Endothelial cell of umbilical vein (primary cell): ENCODE results near the gene FKBP2.

Experiments
- CTCF ChIP-seq, 2 donors: IDR thresholded peaks; 1 replicate in 1 of 2; 2 replicates in 1 of 2; pipeline ENCODE4 v1.5.1; 2011; ENCODE audit warnings: low read length in 2 of 2, mild to moderate bottlenecking in 2 of 2, moderate library complexity in 2 of 2, control low read depth in 1 of 2, inconsistent platforms in 1 of 2, low read depth in 1 of 2; ENCODE audit not compliant: insufficient read depth in 1 of 2; ENCODE audit errors: extremely low read depth in 1 of 2
- EZH2 ChIP-seq: IDR thresholded peaks from 2 replicates; pipeline ENCODE4 v1.6.1; 2012; ENCODE audit warnings: borderline replicate concordance, low read depth, mild to moderate bottlenecking, moderate library complexity, low read length, inconsistent platforms; ENCODE audit not compliant: severe bottlenecking
- FOS ChIP-seq: IDR thresholded peaks from 2 replicates; pipeline ENCODE4 v1.6.1; 2011; ENCODE audit warnings: mild to moderate bottlenecking, low read length, moderate library complexity, borderline replicate concordance; ENCODE audit not compliant: insufficient read depth
- JUN ChIP-seq: IDR thresholded peaks from 2 replicates; pipeline ENCODE4 v1.6.1; 2011; ENCODE audit warnings: borderline replicate concordance, low read depth; ENCODE audit not compliant: insufficient read length, insufficient read depth
- MAX ChIP-seq: IDR thresholded peaks from 2 replicates; pipeline ENCODE4 v1.6.1; 2011; ENCODE audit not compliant: insufficient read depth, insufficient read length
- MYC ChIP-seq: IDR thresholded peaks from one replicate; pipeline ENCODE4 v1.6.1; 2011; ENCODE audit warnings: mild to moderate bottlenecking, low read depth, low read length
- POLR2A ChIP-seq: IDR thresholded peaks from 2 replicates; pipeline ENCODE4 v1.6.1; 2012; ENCODE audit warnings: low read depth, mild to moderate bottlenecking, control low read depth, low read length
- POLR2AphosphoS5 ChIP-seq: IDR thresholded peaks from 2 replicates; pipeline ENCODE4 v1.6.1; 2012; ENCODE audit warnings: low read depth, mild to moderate bottlenecking, control low read depth, low read length, moderate library complexity; ENCODE audit not compliant: insufficient read depth

DNA sequence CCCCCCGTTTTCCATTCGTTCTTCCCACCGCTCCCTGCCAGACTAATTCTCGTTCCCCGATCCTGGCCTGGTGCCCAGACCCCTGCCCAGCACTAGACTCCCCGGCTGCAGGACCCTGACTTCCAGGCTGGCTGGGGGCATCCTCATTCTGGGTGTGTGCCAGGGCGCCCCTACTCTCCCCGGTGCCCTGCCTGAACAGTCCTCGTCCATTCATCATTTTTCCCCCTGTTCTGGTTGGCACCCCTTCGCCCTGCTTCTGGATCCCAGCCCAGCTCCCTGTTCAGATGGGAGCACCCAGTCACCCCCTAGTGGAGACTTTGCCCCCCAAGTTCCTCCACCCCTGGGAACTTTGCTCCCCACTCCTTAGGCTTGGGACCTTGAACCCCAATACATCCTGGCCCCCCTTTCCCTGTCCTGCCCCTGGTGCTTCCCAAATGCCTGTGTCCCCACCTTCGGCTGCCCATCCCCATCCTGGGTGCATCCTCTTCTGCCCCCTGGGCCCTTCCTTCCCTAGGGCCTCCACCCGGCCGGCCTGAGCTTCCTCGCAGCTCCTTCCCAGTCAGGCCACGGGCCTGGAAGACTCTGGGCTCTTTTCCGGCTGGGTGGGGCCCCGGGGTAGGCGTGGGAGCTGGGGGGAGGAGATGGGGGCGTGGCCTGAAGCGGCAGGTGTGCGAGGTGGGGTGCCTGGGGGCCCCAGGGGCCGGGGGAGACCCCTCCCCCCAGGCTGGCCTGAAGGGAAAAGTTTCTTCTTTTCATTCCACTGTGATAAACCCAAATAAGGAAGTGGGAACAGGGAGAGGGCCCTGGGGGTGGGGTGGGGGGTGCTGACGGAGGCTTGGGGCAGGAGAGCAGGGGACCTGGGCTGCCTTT lies 11.3 kb downstream of the FKBP2 start:
- TF ChIP-seq POLR2A (peak; percentile 38), CTCF (IDR thresholded peaks at IDR 0.05; ENCODE audit: extremely low read depth in 1 of 2, insufficient read depth in 1 of 2, low read depth in 1 of 2, low read length in 2 of 2) (peak in 1 of 2 donors; percentile 31), POLR2AphosphoS5 (peak; percentile 46), MYC (no peak), EZH2 (no peak), JUN (no peak), FOS (no peak), MAX (no peak)
